Measurements from ENCODE around the gene PLCL1.

PLCL1 gene

GRCh38 chr2:197804758-197805714 lies 643 bp downstream of the PLCL1 start:
- peak overlapping the region; percentile 65 for H3K4me3 ChIP-seq (ENCODE audit: low read depth, low read length)
- no peaks in the 10 kb centered on the region for H3K36me3 ChIP-seq (replicated peaks)
- no peak for TF ChIP-seq CTCF (IDR thresholded peaks at IDR 0.05; ENCODE audit: low read depth, low read length, missing control alignments)
- no peak for DNase-seq
- H3K27ac ChIP-seq = no peak overlapping the region
- peaks cover 10% of the 10 kb centered on the region for H3K27me3 ChIP-seq (replicated peaks)
- in situ Hi-C loops (cut with HindIII; ENCODE audit: low pct_ligation_motif_present, low sequenced_read_pairs) = no loop called here

GRCh38 chr2:197805715-197806633 lies 1.6 kb downstream of the PLCL1 start:
- in situ Hi-C loops (cut with HindIII; ENCODE audit: low pct_ligation_motif_present, low sequenced_read_pairs) = no loop called here
- Histone ChIP-seq H3K36me3 (replicated peaks) (no peaks in the 10 kb centered on the region), H3K4me3 (ENCODE audit: low read depth, low read length) (peak overlapping the region; percentile 65), H3K27me3 (replicated peaks) (peaks cover 10% of the 10 kb centered on the region), H3K27ac (no peak overlapping the region)
- TF ChIP-seq CTCF (IDR thresholded peaks at IDR 0.05; ENCODE audit: low read depth, low read length, missing control alignments) = no peak
- DNase-seq = no peak

DNA sequence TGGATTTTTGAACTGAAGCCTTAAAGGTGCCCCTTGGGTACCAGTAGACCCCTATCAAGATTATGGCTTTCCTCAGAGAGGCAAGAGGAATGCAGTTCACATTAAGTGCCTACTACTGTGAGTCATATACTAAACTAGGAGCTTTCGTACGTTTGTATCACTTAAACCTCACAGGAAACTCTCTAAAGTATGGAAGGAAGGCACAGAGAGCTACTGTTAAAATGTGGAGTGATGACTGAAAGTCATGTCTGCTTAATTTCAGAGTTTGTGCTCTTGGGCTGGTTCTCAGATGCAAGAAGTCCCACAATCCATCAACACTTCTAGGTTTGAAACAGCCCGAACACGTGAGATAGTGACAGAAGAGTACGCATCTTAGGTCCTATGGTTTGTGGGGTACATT lies 4.7 kb downstream of the PLCL1 start:
- no peaks in the 10 kb centered on the region for H3K36me3 ChIP-seq (replicated peaks)
- TF ChIP-seq CTCF (IDR thresholded peaks at IDR 0.05; ENCODE audit: low read depth, low read length, missing control alignments) = no peak
- in situ Hi-C loops (cut with HindIII; ENCODE audit: low pct_ligation_motif_present, low sequenced_read_pairs) = no loop called here
- H3K4me3 ChIP-seq (ENCODE audit: low read depth, low read length) = no peak overlapping the region
- DNase-seq = no peak
- no peak overlapping the region for H3K27ac ChIP-seq
- peaks cover 10% of the 10 kb centered on the region for H3K27me3 ChIP-seq (replicated peaks)

DNA sequence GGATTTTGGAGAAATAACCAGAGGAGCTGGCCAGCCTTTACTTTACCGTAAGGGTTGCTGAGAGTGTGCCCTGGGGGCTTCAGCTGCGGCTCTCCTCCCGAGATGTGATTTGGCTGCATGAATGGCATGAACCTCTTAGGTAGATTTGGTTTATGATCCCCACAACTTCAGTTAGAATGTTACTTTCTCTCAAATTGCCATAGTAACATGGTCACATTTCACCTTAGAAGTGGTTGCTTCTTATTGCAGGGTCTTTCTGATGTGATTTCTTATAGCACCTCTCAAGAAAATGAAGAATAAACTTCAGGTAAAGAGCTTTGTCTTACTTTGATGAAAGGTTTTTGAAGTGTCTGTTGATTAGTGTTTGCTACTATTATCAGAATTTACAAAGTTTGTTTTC lies 5.6 kb downstream of the PLCL1 start:
- H3K36me3 ChIP-seq (replicated peaks) = no peaks in the 10 kb centered on the region
- peaks cover 9% of the 10 kb centered on the region for H3K27me3 ChIP-seq (replicated peaks)
- TF ChIP-seq CTCF (IDR thresholded peaks at IDR 0.05; ENCODE audit: low read depth, low read length, missing control alignments) = no peak
- in situ Hi-C loops (cut with HindIII; ENCODE audit: low pct_ligation_motif_present, low sequenced_read_pairs) = no loop called here
- DNase-seq = no peak
- no peak overlapping the region for H3K4me3 ChIP-seq (ENCODE audit: low read depth, low read length)
- no peak overlapping the region for H3K27ac ChIP-seq

DNA sequence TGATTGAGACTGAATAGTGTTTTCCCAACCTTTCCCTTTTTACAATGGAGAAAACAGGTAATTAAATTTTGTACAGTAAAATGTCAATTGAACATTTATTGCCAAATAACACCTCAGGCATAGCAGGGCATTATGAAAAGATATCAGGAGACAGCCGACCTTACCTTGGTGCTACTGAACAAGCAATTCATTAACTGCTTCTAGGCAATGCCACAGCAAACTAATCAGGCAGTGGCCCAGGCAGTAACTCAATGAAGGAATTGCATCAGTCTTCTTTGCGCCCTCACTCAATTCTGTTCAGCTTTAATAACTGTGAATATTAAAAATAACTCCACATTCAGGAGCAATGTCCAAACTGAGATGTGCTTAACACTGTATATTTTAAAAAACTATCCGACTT lies 6.1 kb downstream of the PLCL1 start:
- H3K27ac ChIP-seq = no peak overlapping the region
- no peak overlapping the region for H3K4me3 ChIP-seq (ENCODE audit: low read depth, low read length)
- DNase-seq = no peak
- H3K27me3 ChIP-seq (replicated peaks) = peaks cover 4% of the 10 kb centered on the region
- in situ Hi-C loops (cut with HindIII; ENCODE audit: low pct_ligation_motif_present, low sequenced_read_pairs) = no loop called here
- TF ChIP-seq CTCF (IDR thresholded peaks at IDR 0.05; ENCODE audit: low read depth, low read length, missing control alignments) = no peak
- no peaks in the 10 kb centered on the region for H3K36me3 ChIP-seq (replicated peaks)
